Muscle layer of duodenum (tissue), 2 donors: ENCODE measurements around the gene HCRTR2.
A peak's percentile ranks its signal among the peaks of the same experiment; 100 is the strongest.
"Not testable (repeated sequence)": the region's sequence is repeated elsewhere in the genome, so short reads cannot be mapped to it uniquely, and the experiment has no call there.

Experiments used
- H3K27ac ChIP-seq: one replicate; pipeline ENCODE4 v1.7.0; 2013; ENCODE audit warnings: mild to moderate bottlenecking, low read length
- H3K27me3 ChIP-seq: one replicate; pipeline ENCODE4 v1.7.0; 2013; ENCODE audit warnings: low read depth, mild to moderate bottlenecking, control low read depth, low read length
- H3K36me3 ChIP-seq, 2 donors: one replicate each; pipeline ENCODE4 v1.7.0; 2013; ENCODE audit warnings: low read length in 2 of 2, control low read depth in 1 of 2, mild to moderate bottlenecking in 1 of 2; ENCODE audit not compliant: insufficient read depth in 2 of 2, control insufficient read depth in 1 of 2
- H3K4me1 ChIP-seq, 2 donors: one replicate each; pipeline ENCODE4 v1.7.0; 2013; ENCODE audit warnings: low read length in 2 of 2, mild to moderate bottlenecking in 2 of 2, control low read depth in 1 of 2, moderate library complexity in 1 of 2; ENCODE audit not compliant: insufficient read depth in 2 of 2, control insufficient read depth in 1 of 2
- H3K4me3 ChIP-seq, 2 donors: one replicate each; pipeline ENCODE4 v1.7.0; 2013; ENCODE audit warnings: low read length in 2 of 2, low read depth in 1 of 2, mild to moderate bottlenecking in 1 of 2
- H3K9me3 ChIP-seq, 2 donors: one replicate each; pipeline ENCODE4 v1.7.0; 2013; ENCODE audit warnings: low read length in 2 of 2, control low read depth in 1 of 2, mild to moderate bottlenecking in 1 of 2; ENCODE audit not compliant: control insufficient read depth in 1 of 2
- donor health status: healthy.

Gene HCRTR2

GRCh38 chr6:55174211-55175026, at the start of gene HCRTR2:
HCRTR2 (plus strand) TSS chr6:55174515; CDS start chr6:55174588, 73 bp downstream.
- no peaks in the 10 kb centered on the region for H3K36me3 ChIP-seq
- H3K4me3 ChIP-seq: peak within 1 kb of the TSS; percentile 18 to 36
- H3K27ac ChIP-seq: no peak within 1 kb of the TSS
- H3K9me3 ChIP-seq: no peaks in the 10 kb centered on the region
- H3K4me1 ChIP-seq: peaks cover 0 to 11% of the 10 kb centered on the region in 2 donors
- peaks cover 12% of the 10 kb centered on the region for H3K27me3 ChIP-seq

- Histone ChIP-seq H3K4me3 (no peak overlapping the region), H3K27ac (no peak overlapping the region), H3K4me1 (no peaks in the 10 kb centered on the region), H3K36me3 (no peaks in the 10 kb centered on the region), H3K27me3 (no peaks in the 10 kb centered on the region), H3K9me3 (peaks cover 0 to 3% of the 10 kb centered on the region in 2 donors)
Observed at GRCh38 chr6:55130806-55131324, 43.5 kb upstream of the HCRTR2 start.

- Histone ChIP-seq H3K36me3 (no peaks in the 10 kb centered on the region), H3K4me3 (no peak overlapping the region)
Observed at GRCh38 chr6:55131616-55132015, 42.7 kb upstream of the HCRTR2 start.

GRCh38 chr6:55136916-55137315, 37.4 kb upstream of the HCRTR2 start:
- H3K27ac ChIP-seq: no peak overlapping the region
- no peaks in the 10 kb centered on the region for H3K27me3 ChIP-seq
- H3K4me1 ChIP-seq: no peaks in the 10 kb centered on the region
- H3K9me3 ChIP-seq: no peaks in the 10 kb centered on the region
- no peak overlapping the region for H3K4me3 ChIP-seq
- H3K36me3 ChIP-seq: no peaks in the 10 kb centered on the region

More at GRCh38 chr6:55131616-55132015, 42.7 kb upstream of the HCRTR2 start:
- no peak overlapping the region for H3K27ac ChIP-seq
- H3K4me1 ChIP-seq: no peaks in the 10 kb centered on the region
- H3K9me3 ChIP-seq: peaks cover 0 to 3% of the 10 kb centered on the region in 2 donors
- no peaks in the 10 kb centered on the region for H3K27me3 ChIP-seq

- H3K4me3 ChIP-seq: no peak overlapping the region
- H3K27ac ChIP-seq: no peak overlapping the region
- H3K36me3 ChIP-seq: no peaks in the 10 kb centered on the region
- no peaks in the 10 kb centered on the region for H3K4me1 ChIP-seq
- H3K27me3 ChIP-seq: no peaks in the 10 kb centered on the region
- H3K9me3 ChIP-seq: no peaks in the 10 kb centered on the region
Observed at GRCh38 chr6:55137929-55138693, 36.2 kb upstream of the HCRTR2 start.

- H3K27ac ChIP-seq: no peak overlapping the region
- no peak overlapping the region for H3K4me3 ChIP-seq
- H3K4me1 ChIP-seq: no peaks in the 10 kb centered on the region
- H3K27me3 ChIP-seq: no peaks in the 10 kb centered on the region
- H3K9me3 ChIP-seq: no peaks in the 10 kb centered on the region
- no peaks in the 10 kb centered on the region for H3K36me3 ChIP-seq
Observed at GRCh38 chr6:55141611-55142010, 32.7 kb upstream of the HCRTR2 start.

GRCh38 chr6:55142610-55143009, 31.7 kb upstream of the HCRTR2 start:
- Histone ChIP-seq H3K4me1 (no peaks in the 10 kb centered on the region), H3K4me3 (no peak overlapping the region), H3K27me3 (no peaks in the 10 kb centered on the region), H3K27ac (no peak overlapping the region), H3K9me3 (no peaks in the 10 kb centered on the region), H3K36me3 (no peaks in the 10 kb centered on the region)

- H3K4me3 ChIP-seq: no peak overlapping the region
- H3K4me1 ChIP-seq: no peaks in the 10 kb centered on the region
- no peaks in the 10 kb centered on the region for H3K27me3 ChIP-seq
- no peaks in the 10 kb centered on the region for H3K36me3 ChIP-seq
- H3K9me3 ChIP-seq: peaks cover 0 to 3% of the 10 kb centered on the region in 2 donors
- H3K27ac ChIP-seq: no peak overlapping the region
Observed at GRCh38 chr6:55153284-55153683, 21.0 kb upstream of the HCRTR2 start.

- not testable (repeated sequence) for H3K9me3 ChIP-seq, H3K27ac ChIP-seq, H3K4me1 ChIP-seq, H3K36me3 ChIP-seq, H3K4me3 ChIP-seq, H3K27me3 ChIP-seq
Observed at GRCh38 chr6:55158784-55159183, 15.5 kb upstream of the HCRTR2 start.

GRCh38 chr6:55167860-55168259, 6.5 kb upstream of the HCRTR2 start:
- no peaks in the 10 kb centered on the region for H3K27me3 ChIP-seq
- H3K36me3 ChIP-seq: no peaks in the 10 kb centered on the region
- no peaks in the 10 kb centered on the region for H3K9me3 ChIP-seq
- H3K27ac ChIP-seq: no peak overlapping the region
- H3K4me1 ChIP-seq: no peaks in the 10 kb centered on the region
- no peak overlapping the region for H3K4me3 ChIP-seq
